Ovary (tissue), 9 donors: ENCODE results near the gene LRMDA. TPM values are rescaled to one million over a fixed set of nuclear protein-coding genes. Genes with fewer than 3 reads are reported as not detected.

Experiments
- DNase-seq, 5 donors: peaks; one replicate each; pipeline ENCODE4 v3.0.0-alpha.2; 2019 to 2020
- H3K27ac ChIP-seq, 2 donors: fragments of 200-600 bp; one replicate each; pipeline versions ENCODE4 v1.5.1 to v1.8.0; 2019 to 2022
- H3K27me3 ChIP-seq: fragments of 200-600 bp; one replicate; pipeline ENCODE4 v1.8.0; 2022
- H3K36me3 ChIP-seq: fragments of 200-600 bp; sonication (generic); one replicate; pipeline ENCODE4 v1.5.1; 2019
- H3K4me1 ChIP-seq: one replicate; pipeline ENCODE4 v1.8.1; 2013; ENCODE audit warnings: mild to moderate bottlenecking, moderate library complexity; ENCODE audit not compliant: insufficient read depth
- H3K4me3 ChIP-seq: fragments of 200-600 bp; sonication (generic); one replicate; pipeline ENCODE4 v1.5.1; 2017
- H3K9me3 ChIP-seq, 2 donors: fragments of 200-600 bp in 1 of 2; sonication (generic) in 1 of 2; one replicate each; pipeline versions ENCODE4 v1.5.1 to v1.8.1; 2013 to 2019; ENCODE audit warnings: mild to moderate bottlenecking in 1 of 2, moderate library complexity in 1 of 2
- EP300 ChIP-seq: sonication (generic); formaldehyde crosslinking; IDR thresholded peaks from one replicate; pipeline ENCODE4 v1.6.1; 2017; ENCODE audit warnings: antibody characterized with exemption
- POLR2A ChIP-seq: fragments of 450-650 bp; IDR thresholded peaks from one replicate; pipeline ENCODE4 v1.6.1; 2017; ENCODE audit warnings: antibody characterized with exemption, mild to moderate bottlenecking, moderate library complexity
- WGBS, 3 donors: extraction: QIAGEN DNeasy Blood & Tissue Kit in 1 of 3; methylation state at CpG; one replicate each; pipeline versions ENCODE4 v1.1.5 to v1.1.7; 2013 to 2017; 5-methylcytosine and 5-hydroxymethylcytosine counted together
- intact Hi-C, 4 donors: fragments of 100-400 bp; cut with DNase I; formaldehyde crosslinking; loops; one replicate each; pipeline versions ENCODE4 v1.11.0 to v1.15.1; 2022 to 2023
- polyA plus RNA-seq, 2 donors: library from polyadenylated mRNA; stranded (reverse); fragments of 200-250 nt in 1 of 2; fragments of 350-450 nt in 1 of 2; fragmentation: Illumina TruSeq in 1 of 2; extraction: RNeasy Lipid Tissue Mini Kit (QIAGEN cat#74804) in 1 of 2; gene quantifications; one replicate each; pipeline ENCODE4 v1.2.3, GENCODE V29; 2013 to 2014
- total RNA-seq, 7 donors: library from RNA; depleted of rRNA in 2 of 7; stranded (reverse); fragments of >200 nt in 2 of 7; fragmentation: NEBNext Ultra II Directional in 3 of 7; extraction: Animal tissue kit (Norgen Biotek cat#: 25700) in 3 of 7; gene quantifications; one replicate each; pipeline versions ENCODE4 v1.1.0 to v1.2.4, GENCODE V29; 2016 to 2023
- TF ChIP-seq, protein P1 (sequence below), 3 donors: fragments of 450-650 bp in 2 of 3; fragments of 200-600 bp in 1 of 3; IDR thresholded peaks; one replicate each; pipeline versions ENCODE4 v1.5.1 to v1.8.0; 2016 to 2022; ENCODE audit warnings: antibody characterized with exemption in 3 of 3, mild to moderate bottlenecking in 1 of 3
- donor health status: DM: no; HTN: no; CAD: no; lungs with moderate emphysema.
- donor health status: DM: no; HTN: no; CAD: no.
- donor health status: Bipolar disorder and iron deficiency.
- donor health status: DM: yes; HTN: yes; CAD: no.
- donor health status: DM: no; HTN: no; CAD: no.
- donor health status: DM: yes; HTN: yes; CAD: no.

LRMDA gene
- total and polyA plus RNA-seq, 9 donors = 14.8 to 30.7 (median 22.9) TPM

- H3K27me3 ChIP-seq = no peaks in the 10 kb centered on the region
- H3K27ac ChIP-seq = no peak overlapping the region
- H3K4me1 ChIP-seq = no peaks in the 10 kb centered on the region
- TF ChIP-seq, protein P1, sequence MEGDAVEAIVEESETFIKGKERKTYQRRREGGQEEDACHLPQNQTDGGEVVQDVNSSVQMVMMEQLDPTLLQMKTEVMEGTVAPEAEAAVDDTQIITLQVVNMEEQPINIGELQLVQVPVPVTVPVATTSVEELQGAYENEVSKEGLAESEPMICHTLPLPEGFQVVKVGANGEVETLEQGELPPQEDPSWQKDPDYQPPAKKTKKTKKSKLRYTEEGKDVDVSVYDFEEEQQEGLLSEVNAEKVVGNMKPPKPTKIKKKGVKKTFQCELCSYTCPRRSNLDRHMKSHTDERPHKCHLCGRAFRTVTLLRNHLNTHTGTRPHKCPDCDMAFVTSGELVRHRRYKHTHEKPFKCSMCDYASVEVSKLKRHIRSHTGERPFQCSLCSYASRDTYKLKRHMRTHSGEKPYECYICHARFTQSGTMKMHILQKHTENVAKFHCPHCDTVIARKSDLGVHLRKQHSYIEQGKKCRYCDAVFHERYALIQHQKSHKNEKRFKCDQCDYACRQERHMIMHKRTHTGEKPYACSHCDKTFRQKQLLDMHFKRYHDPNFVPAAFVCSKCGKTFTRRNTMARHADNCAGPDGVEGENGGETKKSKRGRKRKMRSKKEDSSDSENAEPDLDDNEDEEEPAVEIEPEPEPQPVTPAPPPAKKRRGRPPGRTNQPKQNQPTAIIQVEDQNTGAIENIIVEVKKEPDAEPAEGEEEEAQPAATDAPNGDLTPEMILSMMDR (IDR thresholded peaks at IDR 0.05) = no peak
- TF ChIP-seq POLR2A = no peak
- no peak for TF ChIP-seq EP300
- WGBS, 3 donors = 71 to 91% (median 91%) methylated on average over 4 of the region's 4 CpGs
- H3K4me3 ChIP-seq = no peak overlapping the region
- H3K36me3 ChIP-seq = no peaks in the 10 kb centered on the region
- no peak for DNase-seq
- H3K9me3 ChIP-seq = no peaks in the 10 kb centered on the region
- intact Hi-C loops = no loop called here
These were observed 434.2 kb downstream of the LRMDA start for GRCh38 chr10:75865413-75866299.

- no peaks in the 10 kb centered on the region for H3K36me3 ChIP-seq
- DNase-seq = no peak
- TF ChIP-seq, protein P1 (IDR thresholded peaks at IDR 0.05) = no peak
- no peak for TF ChIP-seq POLR2A
- TF ChIP-seq EP300 = no peak
- 95 to 97% (median 97%) methylated on average over 2 of the region's 2 CpGs for WGBS, 3 donors
- intact Hi-C loops = no loop called here
- no peaks in the 10 kb centered on the region for H3K9me3 ChIP-seq
- no peak overlapping the region for H3K27ac ChIP-seq
- no peak overlapping the region for H3K4me3 ChIP-seq
- H3K4me1 ChIP-seq = no peaks in the 10 kb centered on the region
- H3K27me3 ChIP-seq = no peaks in the 10 kb centered on the region
These were observed 434.8 kb downstream of the LRMDA start for GRCh38 chr10:75866300-75866625.

DNA sequence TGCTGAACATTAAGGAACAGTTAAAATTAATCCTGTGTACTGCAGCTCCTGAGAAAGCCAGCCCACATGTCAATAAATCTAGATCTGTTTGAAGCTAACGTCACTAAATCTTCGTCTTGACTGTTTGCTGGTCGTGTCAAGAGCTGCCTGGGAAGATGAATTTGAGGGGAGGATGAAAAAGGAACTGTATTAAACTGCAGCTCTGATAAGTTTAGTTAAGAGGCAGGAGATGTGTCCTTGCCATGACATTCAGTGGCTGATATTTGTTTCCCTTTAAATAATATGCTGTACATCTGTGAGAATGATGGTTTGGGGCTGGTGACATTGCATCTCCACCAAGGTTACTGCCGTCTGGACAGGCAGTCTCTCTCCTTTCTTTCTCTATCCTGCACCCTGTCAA, 435.3 kb downstream of the LRMDA start:
- no peaks in the 10 kb centered on the region for H3K36me3 ChIP-seq
- intact Hi-C loops = no loop called here
- DNase-seq = no peak
- 84 to 92% (median 87%) methylated on average over 4 of the region's 4 CpGs for WGBS, 3 donors
- no peaks in the 10 kb centered on the region for H3K27me3 ChIP-seq
- no peak overlapping the region for H3K27ac ChIP-seq
- no peak overlapping the region for H3K4me3 ChIP-seq
- TF ChIP-seq EP300 (no peak), POLR2A (no peak)
- TF ChIP-seq, protein P1 (IDR thresholded peaks at IDR 0.05) = no peak
- no peaks in the 10 kb centered on the region for H3K9me3 ChIP-seq
- H3K4me1 ChIP-seq = no peaks in the 10 kb centered on the region

GRCh38 chr10:75868574-75868973, 437.1 kb downstream of the LRMDA start:
- intact Hi-C loops = no loop called here
- Histone ChIP-seq H3K27ac (no peak overlapping the region), H3K4me3 (no peak overlapping the region), H3K27me3 (no peaks in the 10 kb centered on the region), H3K9me3 (no peaks in the 10 kb centered on the region), H3K4me1 (no peaks in the 10 kb centered on the region), H3K36me3 (no peaks in the 10 kb centered on the region)
- no peak for DNase-seq
- WGBS, 3 donors = 81 to 88% (median 88%) methylated on average over 5 of the region's 5 CpGs
- TF ChIP-seq, protein P1 (IDR thresholded peaks at IDR 0.05) = no peak
- TF ChIP-seq EP300 (no peak), POLR2A (no peak)
